ENCODE results near the gene PMVK. TPM values are rescaled to one million over a fixed set of nuclear protein-coding genes. Genes with fewer than 3 reads are reported as not detected.
"Not testable (repeated sequence)": the region's sequence is repeated elsewhere in the genome, so short reads cannot be mapped to it uniquely, and the experiment has no call there.

PMVK gene
- total RNA-seq, 1 donor, result 2.1 TPM

- peaks cover 10% of the 10 kb centered on the region for H3K4me1 ChIP-seq (ENCODE audit: insufficient read depth, low read length)
- no peak overlapping the region for H3K4me3 ChIP-seq (ENCODE audit: low read length)
- H3K27me3 ChIP-seq (ENCODE audit: insufficient read depth, low read length), result no peaks in the 10 kb centered on the region
- no peaks in the 10 kb centered on the region for H3K9me3 ChIP-seq (ENCODE audit: low read depth, low read length)
Measured at GRCh38 chr1:154925335-154926170, 11.0 kb downstream of the PMVK start.

GRCh38 chr1:154923695-154924094, 12.8 kb downstream of the PMVK start:
- H3K4me1 ChIP-seq (ENCODE audit: insufficient read depth, low read length), result peaks cover 10% of the 10 kb centered on the region
- H3K27me3 ChIP-seq (ENCODE audit: insufficient read depth, low read length), result no peaks in the 10 kb centered on the region

GRCh38 chr1:154913273-154913672, 23.2 kb downstream of the PMVK start:
- no peaks in the 10 kb centered on the region for H3K4me1 ChIP-seq (ENCODE audit: insufficient read depth, low read length)
- no peaks in the 10 kb centered on the region for H3K27me3 ChIP-seq (ENCODE audit: insufficient read depth, low read length)
- H3K9me3 ChIP-seq (ENCODE audit: low read depth, low read length), result no peaks in the 10 kb centered on the region
- H3K4me3 ChIP-seq (ENCODE audit: low read length), result no peak overlapping the region

More at GRCh38 chr1:154923695-154924094, 12.8 kb downstream of the PMVK start:
- Histone ChIP-seq H3K9me3 (ENCODE audit: low read depth, low read length) (no peaks in the 10 kb centered on the region), H3K4me3 (ENCODE audit: low read length) (no peak overlapping the region)

- no peaks in the 10 kb centered on the region for H3K9me3 ChIP-seq (ENCODE audit: low read depth, low read length)
- H3K27me3 ChIP-seq (ENCODE audit: insufficient read depth, low read length), result no peaks in the 10 kb centered on the region
- no peaks in the 10 kb centered on the region for H3K4me1 ChIP-seq (ENCODE audit: insufficient read depth, low read length)
- no peak overlapping the region for H3K4me3 ChIP-seq (ENCODE audit: low read length)
Measured at GRCh38 chr1:154912755-154913154, 23.8 kb downstream of the PMVK start.

- no peaks in the 10 kb centered on the region for H3K4me1 ChIP-seq (ENCODE audit: insufficient read depth, low read length)
- H3K9me3 ChIP-seq (ENCODE audit: low read depth, low read length), result no peaks in the 10 kb centered on the region
- no peaks in the 10 kb centered on the region for H3K27me3 ChIP-seq (ENCODE audit: insufficient read depth, low read length)
- H3K4me3 ChIP-seq (ENCODE audit: low read length), result no peak overlapping the region
Measured at GRCh38 chr1:154911691-154912550, 24.6 kb downstream of the PMVK start.

GRCh38 chr1:154910851-154911250, 25.7 kb downstream of the PMVK start:
- H3K9me3 ChIP-seq (ENCODE audit: low read depth, low read length), result no peaks in the 10 kb centered on the region
- no peaks in the 10 kb centered on the region for H3K4me1 ChIP-seq (ENCODE audit: insufficient read depth, low read length)
- H3K27me3 ChIP-seq (ENCODE audit: insufficient read depth, low read length), result no peaks in the 10 kb centered on the region
- H3K4me3 ChIP-seq (ENCODE audit: low read length), result no peak overlapping the region

- no peaks in the 10 kb centered on the region for H3K27me3 ChIP-seq (ENCODE audit: insufficient read depth, low read length)
- H3K4me3 ChIP-seq (ENCODE audit: low read length), result no peak overlapping the region
- H3K4me1 ChIP-seq (ENCODE audit: insufficient read depth, low read length), result no peaks in the 10 kb centered on the region
- H3K9me3 ChIP-seq (ENCODE audit: low read depth, low read length), result no peaks in the 10 kb centered on the region
Measured at GRCh38 chr1:154908937-154909336, 27.6 kb downstream of the PMVK start.

GRCh38 chr1:154908129-154908528, 28.4 kb downstream of the PMVK start:
- H3K4me1 ChIP-seq (ENCODE audit: insufficient read depth, low read length); H3K9me3 ChIP-seq (ENCODE audit: low read depth, low read length); H3K27me3 ChIP-seq (ENCODE audit: insufficient read depth, low read length); H3K4me3 ChIP-seq (ENCODE audit: low read length): not testable (repeated sequence)

GRCh38 chr1:154906621-154907081, 29.9 kb downstream of the PMVK start:
- H3K4me1 ChIP-seq (ENCODE audit: insufficient read depth, low read length), result no peaks in the 10 kb centered on the region
- H3K9me3 ChIP-seq (ENCODE audit: low read depth, low read length), result no peaks in the 10 kb centered on the region
- H3K4me3 ChIP-seq (ENCODE audit: low read length), result no peak overlapping the region
- H3K27me3 ChIP-seq (ENCODE audit: insufficient read depth, low read length), result no peaks in the 10 kb centered on the region

- Histone ChIP-seq H3K4me3 (ENCODE audit: low read length) (no peak overlapping the region), H3K27me3 (ENCODE audit: insufficient read depth, low read length) (no peaks in the 10 kb centered on the region), H3K9me3 (ENCODE audit: low read depth, low read length) (no peaks in the 10 kb centered on the region), H3K4me1 (ENCODE audit: insufficient read depth, low read length) (no peaks in the 10 kb centered on the region)
Measured at GRCh38 chr1:154902938-154903566, 33.5 kb downstream of the PMVK start.

GRCh38 chr1:154901591-154901990, 34.9 kb downstream of the PMVK start:
- Histone ChIP-seq H3K9me3 (ENCODE audit: low read depth, low read length) (no peaks in the 10 kb centered on the region), H3K4me1 (ENCODE audit: insufficient read depth, low read length) (no peaks in the 10 kb centered on the region), H3K4me3 (ENCODE audit: low read length) (no peak overlapping the region), H3K27me3 (ENCODE audit: insufficient read depth, low read length) (no peaks in the 10 kb centered on the region)

- Histone ChIP-seq H3K4me3 (ENCODE audit: low read length) (no peak overlapping the region), H3K9me3 (ENCODE audit: low read depth, low read length) (no peaks in the 10 kb centered on the region), H3K4me1 (ENCODE audit: insufficient read depth, low read length) (no peaks in the 10 kb centered on the region), H3K27me3 (ENCODE audit: insufficient read depth, low read length) (no peaks in the 10 kb centered on the region)
Measured at GRCh38 chr1:154899041-154899440, 37.5 kb downstream of the PMVK start.

GRCh38 chr1:154896771-154897286, 39.7 kb downstream of the PMVK start:
- H3K4me3 ChIP-seq (ENCODE audit: low read length), result no peak overlapping the region
- no peaks in the 10 kb centered on the region for H3K9me3 ChIP-seq (ENCODE audit: low read depth, low read length)
- H3K27me3 ChIP-seq (ENCODE audit: insufficient read depth, low read length), result no peaks in the 10 kb centered on the region
- no peaks in the 10 kb centered on the region for H3K4me1 ChIP-seq (ENCODE audit: insufficient read depth, low read length)

- no peaks in the 10 kb centered on the region for H3K27me3 ChIP-seq (ENCODE audit: insufficient read depth, low read length)
- no peaks in the 10 kb centered on the region for H3K4me1 ChIP-seq (ENCODE audit: insufficient read depth, low read length)
- no peak overlapping the region for H3K4me3 ChIP-seq (ENCODE audit: low read length)
- no peaks in the 10 kb centered on the region for H3K9me3 ChIP-seq (ENCODE audit: low read depth, low read length)
Measured at GRCh38 chr1:154895798-154896197, 40.7 kb downstream of the PMVK start.

- no peaks in the 10 kb centered on the region for H3K4me1 ChIP-seq (ENCODE audit: insufficient read depth, low read length)
- no peak overlapping the region for H3K4me3 ChIP-seq (ENCODE audit: low read length)
- H3K9me3 ChIP-seq (ENCODE audit: low read depth, low read length), result no peaks in the 10 kb centered on the region
- H3K27me3 ChIP-seq (ENCODE audit: insufficient read depth, low read length), result no peaks in the 10 kb centered on the region
Measured at GRCh38 chr1:154891452-154891851, 45.1 kb downstream of the PMVK start.

Data from mononuclear cell (primary cell).